ENCODE measurements around the gene ZXDC. TPM values are rescaled to one million over a fixed set of nuclear protein-coding genes. Genes with fewer than 3 reads are reported as not detected.

The ZXDC gene
- total RNA-seq, 4 donors from 2014 or later: 25.9 to 47.6 (median 35.3) TPM

DNA sequence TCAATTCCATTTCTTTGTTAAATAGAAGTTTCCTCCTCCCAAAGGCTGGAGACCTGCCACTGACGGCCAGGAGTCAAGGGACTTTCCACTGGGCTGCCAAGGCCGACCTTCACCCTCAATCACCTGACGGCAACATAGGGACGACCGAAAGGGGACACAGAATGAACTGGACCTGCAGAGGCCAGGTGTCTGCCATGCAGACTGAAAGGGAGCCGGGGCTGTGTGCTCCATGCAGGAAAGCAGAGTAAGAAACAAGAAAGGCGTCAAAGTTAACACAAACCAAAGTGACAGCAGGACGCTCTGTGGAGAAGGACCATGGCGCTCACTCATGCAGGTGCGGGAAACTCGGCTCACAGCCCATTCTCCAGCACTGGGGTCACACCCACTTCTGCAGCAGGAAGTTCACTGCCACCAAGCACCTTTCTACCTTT is 26.1 kb downstream of the ZXDC start:
- Histone ChIP-seq H3K9me3 (no peaks in the 10 kb centered on the region), H3K4me3 (no peak overlapping the region), H3K4me1 (peaks cover 0 to 18% (median 0%) of the 10 kb centered on the region in 3 donors), H3K27ac (no peak overlapping the region), H3K27me3 (no peaks in the 10 kb centered on the region), H3K36me3 (peaks cover 0 to 67% of the 10 kb centered on the region in 2 donors)
- WGBS, 2 donors (ENCODE audit: low coverage in 1 of 2): 78 to 82% methylated on average over 7 of the region's 11 CpGs
- no peak for ATAC-seq
- TF ChIP-seq POLR2A (IDR thresholded peaks at IDR 0.05) (no peak), EP300 (IDR thresholded peaks at IDR 0.05) (no peak), POLR2AphosphoS5 (IDR thresholded peaks at IDR 0.05) (no peak)
- TF ChIP-seq, protein P1, sequence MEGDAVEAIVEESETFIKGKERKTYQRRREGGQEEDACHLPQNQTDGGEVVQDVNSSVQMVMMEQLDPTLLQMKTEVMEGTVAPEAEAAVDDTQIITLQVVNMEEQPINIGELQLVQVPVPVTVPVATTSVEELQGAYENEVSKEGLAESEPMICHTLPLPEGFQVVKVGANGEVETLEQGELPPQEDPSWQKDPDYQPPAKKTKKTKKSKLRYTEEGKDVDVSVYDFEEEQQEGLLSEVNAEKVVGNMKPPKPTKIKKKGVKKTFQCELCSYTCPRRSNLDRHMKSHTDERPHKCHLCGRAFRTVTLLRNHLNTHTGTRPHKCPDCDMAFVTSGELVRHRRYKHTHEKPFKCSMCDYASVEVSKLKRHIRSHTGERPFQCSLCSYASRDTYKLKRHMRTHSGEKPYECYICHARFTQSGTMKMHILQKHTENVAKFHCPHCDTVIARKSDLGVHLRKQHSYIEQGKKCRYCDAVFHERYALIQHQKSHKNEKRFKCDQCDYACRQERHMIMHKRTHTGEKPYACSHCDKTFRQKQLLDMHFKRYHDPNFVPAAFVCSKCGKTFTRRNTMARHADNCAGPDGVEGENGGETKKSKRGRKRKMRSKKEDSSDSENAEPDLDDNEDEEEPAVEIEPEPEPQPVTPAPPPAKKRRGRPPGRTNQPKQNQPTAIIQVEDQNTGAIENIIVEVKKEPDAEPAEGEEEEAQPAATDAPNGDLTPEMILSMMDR (IDR thresholded peaks at IDR 0.05): no peak

DNA sequence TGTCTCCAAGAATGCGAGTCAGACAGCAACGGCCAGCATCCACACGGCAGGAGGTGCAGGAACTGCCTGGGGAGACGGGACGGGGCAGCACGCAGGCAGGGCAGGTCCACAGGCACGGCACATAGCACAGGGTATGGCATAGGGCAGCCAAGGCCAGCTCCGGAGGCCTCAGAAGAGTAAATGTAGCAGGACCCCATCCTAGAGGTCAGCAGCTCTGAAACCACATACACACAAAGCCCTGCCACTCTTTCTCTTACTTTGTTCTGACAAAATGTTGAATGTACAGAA is 26.9 kb downstream of the ZXDC start:
- H3K4me3 ChIP-seq: no peak overlapping the region
- TF ChIP-seq, protein P1 (IDR thresholded peaks at IDR 0.05): no peak
- peaks cover 0 to 61% of the 10 kb centered on the region in 2 donors for H3K36me3 ChIP-seq
- H3K27me3 ChIP-seq: no peaks in the 10 kb centered on the region
- no peak for ATAC-seq
- H3K27ac ChIP-seq: no peak overlapping the region
- H3K9me3 ChIP-seq: no peaks in the 10 kb centered on the region
- 100% methylated on average over 2 of the region's 8 CpGs; no CpG with 5 or more reads in 1 of the 2 donors for WGBS, 2 donors (ENCODE audit: low coverage in 1 of 2)
- H3K4me1 ChIP-seq: peaks cover 0 to 18% (median 0%) of the 10 kb centered on the region in 3 donors

DNA sequence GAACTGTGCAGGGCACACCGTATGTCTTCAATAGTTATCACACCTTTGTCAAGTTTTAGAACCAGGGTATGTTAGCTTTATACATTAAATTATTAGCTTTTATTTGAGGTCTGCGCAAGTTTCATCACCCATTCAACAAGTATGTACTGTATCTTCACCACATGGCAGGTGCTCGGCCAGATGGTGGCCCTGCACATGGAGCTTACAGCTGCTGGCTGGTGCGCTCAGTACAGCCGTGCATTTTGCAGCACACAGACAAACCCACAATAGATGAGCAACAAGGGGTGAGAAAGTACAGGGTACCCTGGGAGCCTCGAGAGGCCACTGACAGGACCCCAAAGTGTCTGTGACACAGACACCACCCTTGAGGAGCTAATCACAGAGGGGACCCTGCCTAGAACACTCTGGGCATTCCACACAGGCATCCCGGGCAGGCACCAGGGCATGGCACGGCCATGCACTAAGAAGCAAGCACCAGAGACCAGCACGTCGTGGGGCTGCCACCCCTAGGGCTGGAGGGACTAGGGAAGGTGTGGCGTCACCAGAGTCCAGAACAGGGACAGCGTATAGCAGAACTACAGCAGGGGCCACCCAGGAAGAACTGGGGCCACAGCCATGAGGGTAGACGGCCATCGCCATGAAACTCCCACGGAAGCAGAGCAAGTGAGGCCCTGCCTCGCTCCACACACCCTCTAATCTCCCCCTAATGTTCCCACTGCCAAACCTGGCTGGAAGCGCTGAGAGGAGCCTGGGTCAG is 27.4 kb downstream of the ZXDC start:
- no peaks in the 10 kb centered on the region for H3K27me3 ChIP-seq
- ATAC-seq: no peak
- H3K27ac ChIP-seq: no peak overlapping the region
- WGBS, 2 donors (ENCODE audit: low coverage in 1 of 2): 82 to 86% methylated on average over 4 to 13 of the region's 17 CpGs
- peaks cover 0 to 18% (median 0%) of the 10 kb centered on the region in 3 donors for H3K4me1 ChIP-seq
- TF ChIP-seq EP300 (IDR thresholded peaks at IDR 0.05) (no peak), POLR2AphosphoS5 (IDR thresholded peaks at IDR 0.05) (no peak), POLR2A (IDR thresholded peaks at IDR 0.05) (no peak)
- TF ChIP-seq, protein P1 (IDR thresholded peaks at IDR 0.05): no peak
- peaks cover 0 to 57% of the 10 kb centered on the region in 2 donors for H3K36me3 ChIP-seq
- H3K9me3 ChIP-seq: no peaks in the 10 kb centered on the region
- no peak overlapping the region for H3K4me3 ChIP-seq

DNA sequence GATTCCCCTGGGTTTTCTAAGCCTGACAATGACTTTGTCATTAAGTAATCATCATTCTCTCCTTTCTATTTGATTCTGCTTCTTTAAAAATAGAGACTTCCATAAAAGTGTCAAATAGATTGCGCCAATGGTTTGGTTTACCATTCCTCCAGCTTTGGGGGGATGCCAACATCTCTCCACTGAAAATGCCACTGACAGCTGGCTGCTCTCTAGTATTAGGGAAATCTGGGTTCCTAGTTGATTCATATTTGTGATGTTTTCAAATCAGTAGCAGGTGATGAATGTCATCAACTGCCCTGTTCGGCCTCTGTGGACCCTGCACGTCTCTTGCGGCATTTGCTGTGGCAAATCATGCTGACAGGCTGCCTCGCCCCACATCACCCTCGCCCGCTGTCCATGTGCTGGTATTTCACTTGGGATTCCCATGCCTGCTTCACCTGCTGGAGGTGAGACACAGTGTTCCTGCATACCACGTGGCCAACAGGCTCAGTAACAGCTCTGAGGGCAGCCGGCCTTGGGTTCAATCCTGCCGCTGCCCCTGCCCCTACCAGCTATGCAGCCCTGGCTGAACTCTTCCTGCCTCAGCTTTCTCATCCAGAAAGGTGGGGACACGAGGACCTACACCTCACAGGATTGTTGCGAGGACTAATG is 28.1 kb downstream of the ZXDC start:
- TF ChIP-seq EP300 (IDR thresholded peaks at IDR 0.05) (no peak), POLR2A (IDR thresholded peaks at IDR 0.05) (no peak), POLR2AphosphoS5 (IDR thresholded peaks at IDR 0.05) (no peak)
- TF ChIP-seq, protein P1 (IDR thresholded peaks at IDR 0.05): no peak
- WGBS, 2 donors (ENCODE audit: low coverage in 1 of 2): 69 to 81% methylated on average over 4 to 7 of the region's 12 CpGs
- peaks cover 0 to 59% of the 10 kb centered on the region in 2 donors for H3K36me3 ChIP-seq
- H3K27me3 ChIP-seq: no peaks in the 10 kb centered on the region
- H3K4me3 ChIP-seq: no peak overlapping the region
- no peak for ATAC-seq
- peak overlapping the region in 1 of 4 donors; percentile 0 for H3K27ac ChIP-seq
- H3K4me1 ChIP-seq: peaks cover 0 to 18% (median 0%) of the 10 kb centered on the region in 3 donors
- H3K9me3 ChIP-seq: no peaks in the 10 kb centered on the region

DNA sequence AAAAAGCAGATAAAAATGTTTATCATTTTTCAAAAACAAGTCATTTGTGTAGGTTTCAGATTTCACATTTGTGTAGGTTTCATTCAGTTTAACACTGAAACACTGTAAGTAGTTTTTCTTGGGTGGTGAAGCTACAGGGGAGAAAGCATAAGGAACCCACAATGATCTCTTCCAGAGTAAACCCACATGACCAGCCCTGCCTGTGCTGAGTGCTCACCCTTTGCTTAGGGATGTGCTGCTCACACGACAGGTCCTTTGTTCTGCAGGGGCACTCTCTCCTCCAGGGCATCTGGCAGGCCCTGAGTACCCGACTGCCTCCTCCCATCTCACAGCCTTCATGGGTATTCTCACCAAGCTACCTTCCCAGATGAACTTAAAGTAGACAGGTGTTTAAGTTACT is 28.9 kb downstream of the ZXDC start:
- H3K27ac ChIP-seq: no peak overlapping the region
- no peak for ATAC-seq
- no peaks in the 10 kb centered on the region for H3K9me3 ChIP-seq
- H3K4me3 ChIP-seq: no peak overlapping the region
- 80 to 83% methylated on average over 1 of the region's 2 CpGs for WGBS, 2 donors (ENCODE audit: low coverage in 1 of 2)
- peaks cover 0 to 18% (median 0%) of the 10 kb centered on the region in 3 donors for H3K4me1 ChIP-seq
- H3K36me3 ChIP-seq: peaks cover 0 to 58% of the 10 kb centered on the region in 2 donors
- no peaks in the 10 kb centered on the region for H3K27me3 ChIP-seq
- TF ChIP-seq POLR2A (IDR thresholded peaks at IDR 0.05) (no peak), POLR2AphosphoS5 (IDR thresholded peaks at IDR 0.05) (no peak), EP300 (IDR thresholded peaks at IDR 0.05) (no peak)
- TF ChIP-seq, protein P1 (IDR thresholded peaks at IDR 0.05): no peak

Measured in gastroesophageal sphincter (tissue), 4 donors.